HUES48 (cell line): ENCODE results near the gene STX16.
"Not testable (repeated sequence)": the region's sequence is repeated elsewhere in the genome, so short reads cannot be mapped to it uniquely, and the experiment has no call there.

Experiments used
- H3K27ac ChIP-seq: one replicate; pipeline ENCODE4 v1.7.0; 2013; ENCODE audit warnings: low read depth, low read length, inconsistent platforms
- H3K27me3 ChIP-seq: 2 replicates; pipeline ENCODE4 v1.6.1; 2013; ENCODE audit warnings: mild to moderate bottlenecking, low read length; ENCODE audit not compliant: control insufficient read depth, insufficient read depth
- H3K36me3 ChIP-seq: 2 replicates; pipeline ENCODE4 v1.6.1; 2013; ENCODE audit warnings: low read length; ENCODE audit not compliant: control insufficient read depth, insufficient read depth
- H3K4me1 ChIP-seq: 2 replicates; pipeline ENCODE4 v1.6.1; 2013; ENCODE audit warnings: mild to moderate bottlenecking, low read length; ENCODE audit not compliant: control insufficient read depth, insufficient read depth
- H3K4me3 ChIP-seq: 2 replicates; pipeline ENCODE4 v1.5.1; 2013; ENCODE audit warnings: mild to moderate bottlenecking, low read depth, low read length
- H3K9ac ChIP-seq: 2 replicates; pipeline ENCODE4 v1.6.1; 2013; ENCODE audit warnings: mild to moderate bottlenecking, low read depth, low read length, moderate library complexity
- H3K9me3 ChIP-seq: 2 replicates; pipeline ENCODE4 v1.6.1; 2013; ENCODE audit warnings: low read length; ENCODE audit not compliant: control insufficient read depth, insufficient read depth

Gene STX16

DNA sequence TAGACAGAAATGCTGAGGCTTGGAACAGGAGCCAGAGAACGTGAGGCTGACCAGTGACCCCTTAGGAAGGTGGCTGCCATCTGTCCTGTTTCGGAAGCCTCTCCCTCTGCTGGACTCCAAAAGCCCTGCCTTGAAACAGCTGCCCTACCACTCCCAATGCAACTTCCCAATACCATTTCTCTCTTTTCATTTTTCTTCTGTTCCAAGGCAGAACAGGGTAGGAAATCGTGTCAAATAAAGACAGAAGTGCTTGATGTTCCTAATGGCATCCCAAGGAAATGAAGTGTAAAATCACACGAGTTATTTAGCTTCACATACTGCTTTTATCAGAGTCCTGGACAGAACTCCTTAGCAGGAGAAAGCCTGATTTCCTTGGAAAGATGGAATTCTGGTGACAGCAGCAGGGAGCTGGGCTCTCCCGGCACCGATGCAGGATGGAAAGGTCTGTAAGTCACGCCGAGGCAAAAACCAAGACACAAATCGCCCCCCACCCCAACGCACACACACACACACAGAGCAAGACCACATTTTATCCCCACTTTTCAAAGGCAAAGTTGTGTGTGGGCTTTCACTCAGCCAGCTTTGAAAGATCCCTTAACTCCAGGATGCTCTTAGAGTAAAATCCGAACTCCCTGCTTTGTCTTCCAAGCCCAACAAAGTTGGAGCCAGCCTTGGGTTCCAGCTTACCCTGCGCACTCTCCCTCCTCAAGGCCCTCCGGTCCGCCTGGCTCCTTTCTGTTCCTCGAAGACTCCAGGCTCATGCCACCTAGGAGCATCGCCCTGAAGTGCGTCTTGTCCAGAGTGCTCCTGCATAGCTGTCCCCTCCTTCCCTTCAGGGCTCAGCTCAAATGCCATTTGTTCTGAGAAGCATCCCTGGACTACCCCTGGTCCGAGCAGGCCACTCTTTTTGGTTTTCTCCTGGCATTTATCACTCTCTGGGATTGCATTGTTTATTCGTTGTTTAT, 11.6 kb upstream of the STX16 start:
- Histone ChIP-seq H3K9ac (no peak overlapping the region), H3K36me3 (no peaks in the 10 kb centered on the region), H3K27me3 (no peaks in the 10 kb centered on the region), H3K4me1 (no peaks in the 10 kb centered on the region; the same call in 1 of the 2 replicates), H3K4me3 (no peak overlapping the region), H3K9me3 (no peaks in the 10 kb centered on the region), H3K27ac (no peak overlapping the region)

DNA sequence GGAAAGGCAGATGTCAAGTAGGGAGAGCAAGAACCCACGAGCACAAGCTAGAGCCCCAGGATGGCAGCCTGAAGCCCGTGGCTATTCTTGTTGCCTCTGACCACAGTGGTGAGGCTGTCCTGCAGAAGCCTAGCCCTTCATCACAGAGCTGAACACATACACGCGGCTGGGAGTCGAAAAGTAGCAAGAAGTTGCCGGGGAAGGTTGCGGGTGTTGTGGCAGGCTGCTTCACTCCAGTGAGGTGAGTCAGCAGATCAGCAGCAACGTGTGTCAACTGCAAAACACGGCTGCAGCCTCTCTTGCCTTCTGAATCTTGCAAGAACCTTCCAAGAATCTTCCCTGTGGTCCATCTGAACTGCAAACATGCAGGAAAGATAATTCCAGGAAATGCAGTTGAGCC, 10.6 kb upstream of the STX16 start:
- Histone ChIP-seq H3K4me1 (no peaks in the 10 kb centered on the region; the same call in 1 of the 2 replicates), H3K9ac (no peak overlapping the region), H3K27ac (no peak overlapping the region), H3K36me3 (no peaks in the 10 kb centered on the region), H3K9me3 (no peaks in the 10 kb centered on the region), H3K27me3 (no peaks in the 10 kb centered on the region), H3K4me3 (no peak overlapping the region)

DNA sequence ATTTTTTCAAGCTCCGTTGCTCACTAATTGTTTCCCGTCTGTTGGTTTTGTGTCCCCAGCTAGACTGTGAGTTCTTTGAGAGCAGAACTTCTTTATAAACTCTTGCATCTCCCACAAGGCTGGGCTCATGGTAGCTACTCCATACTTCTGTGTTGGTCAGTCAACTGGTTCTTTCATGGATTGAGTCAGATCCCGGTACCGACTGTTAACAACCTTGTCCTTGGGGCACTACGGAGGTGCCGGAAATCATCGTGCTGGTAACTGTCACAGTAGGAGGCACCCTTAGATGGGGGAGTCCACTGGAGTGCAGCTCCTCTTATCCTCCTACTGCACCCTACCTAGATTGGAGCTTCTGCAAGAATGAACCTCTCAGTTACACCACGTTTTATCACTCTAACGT, 8.6 kb upstream of the STX16 start:
- Histone ChIP-seq H3K27ac (no peak overlapping the region), H3K9ac (no peak overlapping the region), H3K4me1 (no peaks in the 10 kb centered on the region), H3K36me3 (no peaks in the 10 kb centered on the region), H3K4me3 (no peak overlapping the region), H3K27me3 (no peaks in the 10 kb centered on the region), H3K9me3 (no peaks in the 10 kb centered on the region)

DNA sequence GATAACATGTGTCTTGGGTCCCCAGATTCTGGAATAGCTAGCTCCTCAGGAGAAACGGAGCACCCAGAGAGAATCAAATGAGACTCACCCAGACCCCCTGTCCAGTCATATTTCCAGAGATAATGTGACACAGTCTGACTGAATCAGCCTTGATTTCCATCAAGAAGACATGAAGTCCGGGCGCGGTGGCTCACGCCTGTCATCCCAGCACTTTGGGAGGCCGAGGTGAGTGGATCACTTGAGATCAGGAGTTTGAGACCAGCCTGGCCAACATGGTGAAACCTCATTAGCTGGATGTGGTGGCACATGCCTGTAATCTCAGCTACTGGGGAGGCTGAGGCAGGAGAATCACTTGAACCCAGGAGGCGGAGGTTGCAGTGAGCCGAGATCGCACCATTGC, 8.2 kb upstream of the STX16 start:
- not testable (repeated sequence) for H3K27me3 ChIP-seq, H3K9ac ChIP-seq, H3K4me3 ChIP-seq, H3K27ac ChIP-seq, H3K9me3 ChIP-seq, H3K36me3 ChIP-seq, H3K4me1 ChIP-seq

- H3K9ac ChIP-seq: no peak overlapping the region
- no peak overlapping the region for H3K4me3 ChIP-seq
- H3K27me3 ChIP-seq: peaks cover 10% of the 10 kb centered on the region; the same call in 1 of the 2 replicates
- no peaks in the 10 kb centered on the region for H3K36me3 ChIP-seq
- no peak overlapping the region for H3K27ac ChIP-seq
- H3K9me3 ChIP-seq: no peaks in the 10 kb centered on the region
- peaks cover 3% of the 10 kb centered on the region; the same call in 1 of the 2 replicates for H3K4me1 ChIP-seq
Observed at GRCh38 chr20:58645412-58645968, 5.6 kb upstream of the STX16 start.

GRCh38 chr20:58646257-58646656, 4.8 kb upstream of the STX16 start:
- Histone ChIP-seq H3K4me3 (no peak overlapping the region), H3K27me3 (peaks cover 10% of the 10 kb centered on the region; the same call in 1 of the 2 replicates), H3K36me3 (no peaks in the 10 kb centered on the region), H3K9me3 (no peaks in the 10 kb centered on the region), H3K4me1 (peaks cover 3% of the 10 kb centered on the region; the same call in 1 of the 2 replicates), H3K27ac (no peak overlapping the region), H3K9ac (no peak overlapping the region)

- H3K36me3 ChIP-seq: no peaks in the 10 kb centered on the region
- H3K27me3 ChIP-seq: peaks cover 10% of the 10 kb centered on the region; the same call in 1 of the 2 replicates
- H3K4me3 ChIP-seq: no peak overlapping the region
- peaks cover 3% of the 10 kb centered on the region; the same call in 1 of the 2 replicates for H3K4me1 ChIP-seq
- H3K27ac ChIP-seq: no peak overlapping the region
- H3K9ac ChIP-seq: no peak overlapping the region
- H3K9me3 ChIP-seq: no peaks in the 10 kb centered on the region
Observed at GRCh38 chr20:58646703-58647102, 4.4 kb upstream of the STX16 start.

GRCh38 chr20:58647162-58647795, 3.8 kb upstream of the STX16 start:
- Histone ChIP-seq H3K9me3 (no peaks in the 10 kb centered on the region), H3K9ac (no peak overlapping the region), H3K27ac (no peak overlapping the region), H3K4me1 (peaks cover 3% of the 10 kb centered on the region; the same call in 1 of the 2 replicates), H3K4me3 (no peak overlapping the region), H3K27me3 (peaks cover 10% of the 10 kb centered on the region; the same call in 1 of the 2 replicates), H3K36me3 (no peaks in the 10 kb centered on the region)

DNA sequence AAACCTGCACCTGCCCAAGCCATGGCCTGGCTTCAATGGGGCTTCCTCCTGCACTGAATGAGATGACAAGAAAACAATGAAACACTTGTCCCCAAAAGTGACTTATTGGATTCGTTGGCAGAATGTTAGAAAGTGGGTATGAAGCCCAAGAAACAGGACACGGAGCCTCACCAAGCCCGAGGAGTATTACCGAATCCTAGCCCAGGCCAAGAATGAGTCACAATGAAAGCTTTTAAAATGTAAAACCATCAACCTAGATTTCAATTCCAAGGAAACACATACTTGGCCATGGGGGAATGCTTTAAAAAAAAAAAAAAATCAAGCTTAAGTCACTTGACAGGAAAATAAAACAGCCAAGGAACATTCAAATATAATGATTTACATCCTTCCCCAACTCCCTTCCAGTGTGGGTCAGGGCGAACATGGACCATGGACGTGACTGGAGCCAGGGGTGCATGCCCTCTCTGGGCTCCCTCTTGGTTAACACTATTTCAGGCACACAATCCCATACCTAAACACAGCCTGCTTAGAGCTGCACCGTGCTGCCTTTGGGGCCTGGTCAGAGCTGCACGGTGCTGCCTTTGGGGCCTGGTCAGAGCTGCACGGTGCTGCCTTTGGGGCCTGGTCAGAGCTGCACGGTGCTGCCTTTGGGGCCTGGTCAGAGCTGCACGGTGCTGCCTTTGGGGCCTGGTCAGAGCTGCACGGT, 3.1 kb upstream of the STX16 start:
- no peak overlapping the region for H3K4me3 ChIP-seq
- peaks cover 8% of the 10 kb centered on the region for H3K4me1 ChIP-seq
- no peak overlapping the region for H3K27ac ChIP-seq
- H3K27me3 ChIP-seq: peaks cover 10% of the 10 kb centered on the region; the same call in 1 of the 2 replicates
- no peaks in the 10 kb centered on the region for H3K36me3 ChIP-seq
- no peaks in the 10 kb centered on the region for H3K9me3 ChIP-seq
- no peak overlapping the region for H3K9ac ChIP-seq

GRCh38 chr20:58648502-58648825, 2.6 kb upstream of the STX16 start:
- H3K9me3 ChIP-seq: not testable (repeated sequence)
- H3K4me1 ChIP-seq: peaks cover 13% of the 10 kb centered on the region

More at GRCh38 chr20:58648502-58648825, 2.6 kb upstream of the STX16 start:
- not testable (repeated sequence) for H3K27ac ChIP-seq, H3K4me3 ChIP-seq, H3K9ac ChIP-seq, H3K36me3 ChIP-seq
- H3K27me3 ChIP-seq: peaks cover 10% of the 10 kb centered on the region; the same call in 1 of the 2 replicates
